ENCODE measurements around the gene HECW1. TPM values are rescaled to one million over a fixed set of nuclear protein-coding genes. Genes with fewer than 3 reads are reported as not detected.

Gene HECW1
- total RNA-seq, 4 donors from 2014 or later = 1.2 to 3.9 (median 2.0) TPM

DNA sequence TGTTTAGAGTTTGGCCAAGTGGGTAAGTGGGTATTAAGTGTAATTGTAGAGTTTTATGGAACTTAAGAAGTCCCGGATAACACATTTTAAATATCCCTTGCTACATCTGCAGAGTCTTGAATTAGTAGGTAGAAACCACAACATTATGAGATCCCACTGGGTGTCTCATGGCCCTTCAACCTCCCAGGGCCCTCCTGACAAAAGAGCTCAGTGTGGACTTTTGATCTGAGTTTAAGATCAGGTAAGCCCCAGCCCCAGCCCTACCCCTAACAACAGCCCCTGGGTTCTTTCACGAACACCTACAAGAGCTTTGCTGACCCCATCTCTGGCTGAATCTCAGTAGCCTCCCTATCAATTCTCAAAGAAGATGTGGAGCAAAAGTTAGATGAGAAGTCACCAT lies 405.0 kb downstream of the HECW1 start:
- no peaks in the 10 kb centered on the region for H3K27me3 ChIP-seq
- intact Hi-C loops (cut with DNase I; ENCODE audit: low total_unique reads) (no loop called here), in situ Hi-C loops (cut with MboI; ENCODE audit: low sequenced_read_pairs in 4 of 4) (no loop called here)
- H3K27ac ChIP-seq = no peak overlapping the region
- TF ChIP-seq, protein P1, sequence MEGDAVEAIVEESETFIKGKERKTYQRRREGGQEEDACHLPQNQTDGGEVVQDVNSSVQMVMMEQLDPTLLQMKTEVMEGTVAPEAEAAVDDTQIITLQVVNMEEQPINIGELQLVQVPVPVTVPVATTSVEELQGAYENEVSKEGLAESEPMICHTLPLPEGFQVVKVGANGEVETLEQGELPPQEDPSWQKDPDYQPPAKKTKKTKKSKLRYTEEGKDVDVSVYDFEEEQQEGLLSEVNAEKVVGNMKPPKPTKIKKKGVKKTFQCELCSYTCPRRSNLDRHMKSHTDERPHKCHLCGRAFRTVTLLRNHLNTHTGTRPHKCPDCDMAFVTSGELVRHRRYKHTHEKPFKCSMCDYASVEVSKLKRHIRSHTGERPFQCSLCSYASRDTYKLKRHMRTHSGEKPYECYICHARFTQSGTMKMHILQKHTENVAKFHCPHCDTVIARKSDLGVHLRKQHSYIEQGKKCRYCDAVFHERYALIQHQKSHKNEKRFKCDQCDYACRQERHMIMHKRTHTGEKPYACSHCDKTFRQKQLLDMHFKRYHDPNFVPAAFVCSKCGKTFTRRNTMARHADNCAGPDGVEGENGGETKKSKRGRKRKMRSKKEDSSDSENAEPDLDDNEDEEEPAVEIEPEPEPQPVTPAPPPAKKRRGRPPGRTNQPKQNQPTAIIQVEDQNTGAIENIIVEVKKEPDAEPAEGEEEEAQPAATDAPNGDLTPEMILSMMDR (IDR thresholded peaks at IDR 0.05 in 4 of 5, conservative IDR thresholded peaks at IDR 0.05 in 1 of 5) = no peak
- TF ChIP-seq POLR2A (IDR thresholded peaks at IDR 0.05) = no peak
- H3K4me3 ChIP-seq = no peak overlapping the region
- no peaks in the 10 kb centered on the region for H3K4me1 ChIP-seq
- no peak for DNase-seq
- no peaks in the 10 kb centered on the region for H3K9me3 ChIP-seq
- ATAC-seq = no peak
- H3K36me3 ChIP-seq = no peaks in the 10 kb centered on the region

DNA sequence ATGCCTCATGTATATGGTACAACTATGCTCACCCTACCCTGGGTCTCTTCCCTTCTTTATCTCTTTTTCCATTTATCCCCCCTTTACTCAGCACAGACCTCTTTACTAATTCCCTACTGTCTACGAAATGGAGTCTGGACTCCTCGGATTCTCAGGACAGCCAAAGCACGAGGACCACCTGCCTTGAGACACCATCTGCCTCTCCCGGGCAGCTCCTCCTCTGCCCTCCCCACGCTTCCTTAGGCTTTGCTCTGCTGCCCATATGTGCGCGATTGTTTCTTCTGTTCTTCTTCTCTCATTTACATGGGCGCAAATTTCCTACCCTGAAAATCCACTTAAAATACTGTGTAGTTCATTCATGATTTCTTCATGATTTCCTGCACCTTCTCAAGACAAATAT lies 407.8 kb downstream of the HECW1 start:
- Histone ChIP-seq H3K27ac (no peak overlapping the region), H3K4me3 (no peak overlapping the region), H3K27me3 (no peaks in the 10 kb centered on the region), H3K4me1 (no peaks in the 10 kb centered on the region), H3K9me3 (no peaks in the 10 kb centered on the region), H3K36me3 (no peaks in the 10 kb centered on the region)
- in situ Hi-C loops (cut with MboI; ENCODE audit: low sequenced_read_pairs in 4 of 4) = no loop called here
- intact Hi-C loops (cut with DNase I; ENCODE audit: low total_unique reads) = no loop called here
- ATAC-seq = no peak
- no peak for TF ChIP-seq POLR2A (IDR thresholded peaks at IDR 0.05)
- no peak for DNase-seq

DNA sequence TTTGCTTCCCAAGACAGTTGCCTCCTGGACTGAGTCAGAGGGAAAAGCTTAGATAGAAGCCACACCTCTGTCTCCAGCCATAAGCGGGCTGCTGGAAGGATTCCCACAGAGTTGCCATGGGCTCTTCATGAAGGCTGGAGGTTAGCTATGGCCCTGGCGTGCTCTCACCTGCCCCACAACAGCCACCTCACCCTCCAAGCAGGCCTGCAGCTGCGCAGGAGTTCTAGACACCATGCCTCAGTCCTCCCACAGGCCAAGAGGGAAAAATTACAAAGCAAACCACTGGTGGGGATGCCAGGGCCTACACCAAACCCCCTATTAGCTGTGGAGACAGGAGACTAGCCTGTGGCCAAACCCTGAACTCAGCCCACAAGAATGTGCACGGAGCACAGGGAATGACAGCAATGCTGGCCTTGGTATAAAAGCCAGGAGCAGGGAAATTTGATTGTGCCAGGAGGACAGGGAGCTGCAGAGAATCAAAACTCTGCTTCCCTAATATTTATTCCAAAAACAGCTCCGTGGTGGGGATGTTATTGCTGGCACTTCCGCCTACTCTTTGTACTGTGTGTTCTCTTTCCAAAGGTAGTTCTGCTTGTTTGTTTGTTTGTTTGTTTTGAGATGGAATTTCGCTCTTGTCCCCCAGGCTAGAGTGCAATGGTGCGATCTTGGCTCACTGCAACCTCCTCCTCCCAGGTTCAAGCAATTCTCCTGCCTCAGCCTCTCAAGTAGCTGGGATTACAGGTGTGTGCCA lies 410.1 kb downstream of the HECW1 start:
- no peaks in the 10 kb centered on the region for H3K36me3 ChIP-seq
- no peak overlapping the region for H3K4me3 ChIP-seq
- no peaks in the 10 kb centered on the region for H3K27me3 ChIP-seq
- no peak for DNase-seq
- ATAC-seq = no peak
- H3K27ac ChIP-seq = no peak overlapping the region
- TF ChIP-seq, protein P1 (IDR thresholded peaks at IDR 0.05 in 4 of 5, conservative IDR thresholded peaks at IDR 0.05 in 1 of 5) = no peak
- TF ChIP-seq POLR2A (IDR thresholded peaks at IDR 0.05) = no peak
- no peaks in the 10 kb centered on the region for H3K4me1 ChIP-seq
- H3K9me3 ChIP-seq = no peaks in the 10 kb centered on the region
- in situ Hi-C loops (cut with MboI; ENCODE audit: low sequenced_read_pairs in 4 of 4) (no loop called here), intact Hi-C loops (cut with DNase I; ENCODE audit: low total_unique reads) (no loop called here)

DNA sequence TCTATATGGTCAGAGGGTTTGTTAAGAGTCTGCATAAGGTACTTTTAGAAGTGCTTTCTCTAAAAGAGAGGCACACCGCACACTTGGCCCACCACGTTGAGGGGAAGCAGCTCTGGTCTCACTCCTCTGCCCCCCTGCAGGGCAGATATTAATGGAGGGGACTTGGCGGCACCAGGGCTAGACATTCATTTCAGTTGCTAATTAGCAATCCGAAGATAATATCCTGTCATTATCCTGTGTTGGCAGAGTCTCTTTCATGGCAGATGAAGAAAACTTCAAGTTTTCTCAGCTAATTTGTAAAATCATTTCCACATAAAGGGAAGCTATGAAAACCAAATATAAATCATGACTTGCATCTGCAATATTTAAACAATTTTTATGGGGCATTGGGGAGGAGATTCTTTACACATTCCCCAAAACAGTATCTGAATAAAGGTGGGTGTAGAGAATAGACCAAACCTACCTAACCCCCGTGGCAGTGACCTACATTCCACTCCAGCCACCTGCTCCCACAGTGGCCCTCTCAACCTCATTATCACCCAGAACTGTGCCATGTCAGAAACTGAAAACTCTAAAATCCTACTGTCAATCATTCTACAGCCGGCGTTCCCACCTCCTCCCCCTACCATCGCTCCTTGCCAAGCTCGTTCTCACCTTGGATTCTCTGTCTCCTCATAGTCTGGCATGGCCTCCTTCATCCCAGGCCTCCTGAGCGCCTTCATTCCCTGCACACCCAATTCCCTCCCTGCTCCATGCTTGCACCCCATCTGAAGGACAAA lies 416.3 kb downstream of the HECW1 start:
- no peak for DNase-seq
- ATAC-seq = no peak
- H3K36me3 ChIP-seq = no peaks in the 10 kb centered on the region
- TF ChIP-seq, protein P1 (IDR thresholded peaks at IDR 0.05 in 4 of 5, conservative IDR thresholded peaks at IDR 0.05 in 1 of 5) = no peak
- no peak for TF ChIP-seq POLR2A (IDR thresholded peaks at IDR 0.05)
- H3K27me3 ChIP-seq = no peaks in the 10 kb centered on the region
- no peaks in the 10 kb centered on the region for H3K4me1 ChIP-seq
- intact Hi-C loops (cut with DNase I; ENCODE audit: low total_unique reads) = no loop called here
- in situ Hi-C loops (cut with MboI; ENCODE audit: low sequenced_read_pairs in 4 of 4) = no loop called here
- H3K9me3 ChIP-seq = no peaks in the 10 kb centered on the region
- H3K27ac ChIP-seq = no peak overlapping the region
- H3K4me3 ChIP-seq = no peak overlapping the region
